NOMO-1 treated with DMSO at 0.1 percent for 48 hours (cell line): ENCODE data around the gene TAS2R30.

Experiments
- DNase-seq: peaks from one replicate; lab custom pipeline; 2025; ENCODE audit not compliant: unreplicated experiment; lab: John Stamatoyannopoulos, UW

The TAS2R30 gene

GRCh38 chr12:11134305-11134704, at the start of gene TAS2R30:
Gene TAS2R30 (minus strand): TSS chr12:11134644. CDS start chr12:11134244, 400 bp downstream.
- DNase-seq, result no peak

- DNase-seq, result no peak
Observed at GRCh38 chr12:11183011-11183410, 48.6 kb upstream of the TAS2R30 start.

GRCh38 chr12:11182529-11182928, 48.1 kb upstream of the TAS2R30 start:
- DNase-seq, result no peak

GRCh38 chr12:11178250-11178649, 43.8 kb upstream of the TAS2R30 start:
- DNase-seq, result no peak

- no peak for DNase-seq
Observed at GRCh38 chr12:11174022-11174421, 39.6 kb upstream of the TAS2R30 start.

- DNase-seq, result peak; percentile 20
Observed at GRCh38 chr12:11171969-11172675, 37.7 kb upstream of the TAS2R30 start.

- peak; percentile 89 for DNase-seq
Observed at GRCh38 chr12:11171145-11171968, 36.9 kb upstream of the TAS2R30 start, which contains the start of gene SMIM10L1. Gene SMIM10L1 (plus strand): TSS chr12:11171194. CDS start chr12:11171357, 163 bp downstream.

GRCh38 chr12:11170810-11171144, 36.3 kb upstream of the TAS2R30 start:
- DNase-seq, result no peak

- DNase-seq, result no peak
Observed at GRCh38 chr12:11166300-11166699, 31.9 kb upstream of the TAS2R30 start.

- no peak for DNase-seq
Observed at GRCh38 chr12:11164384-11164783, 29.9 kb upstream of the TAS2R30 start.

GRCh38 chr12:11162502-11162901, 28.1 kb upstream of the TAS2R30 start:
- DNase-seq, result no peak

GRCh38 chr12:11158885-11159444, 24.5 kb upstream of the TAS2R30 start:
- DNase-seq, result no peak

- DNase-seq, result no peak
Observed at GRCh38 chr12:11154400-11154925, 20.0 kb upstream of the TAS2R30 start.

- DNase-seq, result no peak
Observed at GRCh38 chr12:11152725-11153124, 18.3 kb upstream of the TAS2R30 start.

- no peak for DNase-seq
Observed at GRCh38 chr12:11150832-11151231, 16.4 kb upstream of the TAS2R30 start.

GRCh38 chr12:11147420-11147819, 13.0 kb upstream of the TAS2R30 start:
- no peak for DNase-seq

GRCh38 chr12:11144297-11144696, 9.9 kb upstream of the TAS2R30 start:
- no peak for DNase-seq

GRCh38 chr12:11143352-11143751, 8.9 kb upstream of the TAS2R30 start:
- no peak for DNase-seq

GRCh38 chr12:11136075-11136474, 1.6 kb upstream of the TAS2R30 start:
- DNase-seq, result no peak

GRCh38 chr12:11133816-11134215, 628 bp downstream of the TAS2R30 start:
- no peak for DNase-seq

- DNase-seq, result no peak
Observed at GRCh38 chr12:11133162-11133561, 1.3 kb downstream of the TAS2R30 start.

GRCh38 chr12:11130999-11131398, 3.4 kb downstream of the TAS2R30 start:
- DNase-seq, result no peak
